ENCODE results near the gene GABBR2.

GABBR2 gene

DNA sequence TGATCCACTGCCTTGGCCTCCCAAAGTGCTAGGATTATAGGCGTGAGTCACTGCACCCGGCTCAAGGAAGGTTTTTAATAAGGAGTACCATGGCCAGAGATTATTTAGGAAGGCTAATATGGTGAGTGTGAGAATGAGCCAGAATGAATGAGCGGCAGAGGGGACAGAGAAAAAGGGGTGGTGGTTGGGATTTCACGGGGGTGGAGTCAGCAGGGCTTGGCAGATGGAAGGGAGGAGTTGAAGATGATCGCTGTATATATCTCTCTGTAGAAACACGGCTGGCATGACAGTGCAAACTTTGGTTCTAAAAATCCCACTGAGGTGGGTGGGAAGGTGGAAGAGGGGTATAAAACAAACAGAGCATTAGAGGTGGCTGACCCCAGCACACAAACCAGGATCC lies 276.6 kb downstream of the GABBR2 start:
- no peaks in the 10 kb centered on the region for H3K79me2 ChIP-seq (ENCODE audit: low read length)
- no peaks in the 10 kb centered on the region for H3K4me1 ChIP-seq (ENCODE audit: low read length)
- no peaks in the 10 kb centered on the region for H3K9me2 ChIP-seq (replicated peaks; ENCODE audit: insufficient read depth, low read length)
- H3K9ac ChIP-seq (ENCODE audit: low read length) = no peak overlapping the region
- no peaks in the 10 kb centered on the region for H3F3A ChIP-seq (ENCODE audit: insufficient read depth, low read length)
- no peaks in the 10 kb centered on the region for H3K27me3 ChIP-seq (replicated peaks; ENCODE audit: insufficient read depth, low read length)
- H3K9me3 ChIP-seq (replicated peaks; ENCODE audit: insufficient read depth, low read length) = no peaks in the 10 kb centered on the region
- H2AFZ ChIP-seq (ENCODE audit: low read length) = no peak overlapping the region
- H3K36me3 ChIP-seq (replicated peaks; ENCODE audit: insufficient read depth, low read length) = no peaks in the 10 kb centered on the region
- H3K4me2 ChIP-seq (ENCODE audit: low read depth, low read length) = no peak overlapping the region
- no peak overlapping the region for H3K4me3 ChIP-seq (ENCODE audit: low read length)
- no peak for DNase-seq
- TF ChIP-seq EZH2phosphoT487 (IDR thresholded peaks at IDR 0.05; ENCODE audit: low read length) (no peak), EZH2 (optimal IDR thresholded peaks at IDR 0.05; ENCODE audit: low read depth, low read length) (no peak)
- TF ChIP-seq, protein P1, sequence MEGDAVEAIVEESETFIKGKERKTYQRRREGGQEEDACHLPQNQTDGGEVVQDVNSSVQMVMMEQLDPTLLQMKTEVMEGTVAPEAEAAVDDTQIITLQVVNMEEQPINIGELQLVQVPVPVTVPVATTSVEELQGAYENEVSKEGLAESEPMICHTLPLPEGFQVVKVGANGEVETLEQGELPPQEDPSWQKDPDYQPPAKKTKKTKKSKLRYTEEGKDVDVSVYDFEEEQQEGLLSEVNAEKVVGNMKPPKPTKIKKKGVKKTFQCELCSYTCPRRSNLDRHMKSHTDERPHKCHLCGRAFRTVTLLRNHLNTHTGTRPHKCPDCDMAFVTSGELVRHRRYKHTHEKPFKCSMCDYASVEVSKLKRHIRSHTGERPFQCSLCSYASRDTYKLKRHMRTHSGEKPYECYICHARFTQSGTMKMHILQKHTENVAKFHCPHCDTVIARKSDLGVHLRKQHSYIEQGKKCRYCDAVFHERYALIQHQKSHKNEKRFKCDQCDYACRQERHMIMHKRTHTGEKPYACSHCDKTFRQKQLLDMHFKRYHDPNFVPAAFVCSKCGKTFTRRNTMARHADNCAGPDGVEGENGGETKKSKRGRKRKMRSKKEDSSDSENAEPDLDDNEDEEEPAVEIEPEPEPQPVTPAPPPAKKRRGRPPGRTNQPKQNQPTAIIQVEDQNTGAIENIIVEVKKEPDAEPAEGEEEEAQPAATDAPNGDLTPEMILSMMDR (IDR thresholded peaks at IDR 0.05; ENCODE audit: low read length) = no peak
- no peaks in the 10 kb centered on the region for H4K20me1 ChIP-seq (ENCODE audit: insufficient read depth, low read length)
- H3K27ac ChIP-seq (ENCODE audit: low read length) = no peak overlapping the region

DNA sequence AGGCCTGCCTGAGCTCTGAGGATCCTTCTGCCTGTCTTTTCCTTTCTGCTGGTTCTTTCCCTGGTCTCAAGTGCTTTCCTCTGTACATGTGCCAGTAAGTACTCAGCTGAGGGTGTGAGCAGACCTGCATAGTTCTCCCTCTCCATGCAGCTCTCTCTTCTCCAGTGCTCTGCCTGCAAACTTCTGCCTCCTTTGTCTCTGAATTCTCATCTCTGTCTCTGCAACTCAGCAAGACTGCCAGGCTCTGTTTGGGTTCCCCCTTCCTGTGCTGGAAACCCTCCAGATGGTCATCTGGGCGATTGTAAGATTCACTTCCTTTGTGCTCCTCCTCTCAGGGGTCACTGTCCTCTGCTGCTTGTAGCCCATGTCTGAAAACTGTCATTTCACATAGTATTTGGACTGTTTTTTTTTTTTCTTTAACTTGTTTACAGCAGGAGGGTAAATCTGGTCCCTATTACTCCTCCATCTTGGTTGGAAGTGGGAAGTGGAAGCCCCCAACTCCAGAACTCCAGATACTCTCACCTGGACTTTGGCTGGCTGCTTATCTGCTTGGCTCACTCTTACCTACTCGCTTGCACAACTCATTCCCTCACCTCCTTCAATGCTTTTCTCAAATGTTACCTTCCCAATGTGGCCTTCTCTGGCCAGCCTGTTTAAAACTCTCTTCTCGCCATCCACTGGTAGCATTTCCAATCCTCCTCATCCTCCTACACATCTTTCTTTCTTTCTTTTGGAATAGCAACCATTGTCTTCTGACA lies 278.0 kb downstream of the GABBR2 start:
- no peak for DNase-seq
- Histone ChIP-seq H3K79me2 (ENCODE audit: low read length) (no peaks in the 10 kb centered on the region), H4K20me1 (ENCODE audit: insufficient read depth, low read length) (no peaks in the 10 kb centered on the region), H3K27ac (ENCODE audit: low read length) (no peak overlapping the region), H3K36me3 (replicated peaks; ENCODE audit: insufficient read depth, low read length) (no peaks in the 10 kb centered on the region), H3K9me3 (replicated peaks; ENCODE audit: insufficient read depth, low read length) (no peaks in the 10 kb centered on the region), H3K9ac (ENCODE audit: low read length) (no peak overlapping the region), H3K4me3 (ENCODE audit: low read length) (no peak overlapping the region), H3K4me1 (ENCODE audit: low read length) (no peaks in the 10 kb centered on the region), H3K9me2 (replicated peaks; ENCODE audit: insufficient read depth, low read length) (no peaks in the 10 kb centered on the region), H3K4me2 (ENCODE audit: low read depth, low read length) (no peak overlapping the region), H2AFZ (ENCODE audit: low read length) (no peak overlapping the region), H3K27me3 (replicated peaks; ENCODE audit: insufficient read depth, low read length) (no peaks in the 10 kb centered on the region), H3F3A (ENCODE audit: insufficient read depth, low read length) (no peaks in the 10 kb centered on the region)
- no peak for TF ChIP-seq EZH2phosphoT487 (IDR thresholded peaks at IDR 0.05; ENCODE audit: low read length)
- no peak for TF ChIP-seq EZH2 (optimal IDR thresholded peaks at IDR 0.05; ENCODE audit: low read depth, low read length)
- TF ChIP-seq, protein P1 (IDR thresholded peaks at IDR 0.05; ENCODE audit: low read length) = no peak

DNA sequence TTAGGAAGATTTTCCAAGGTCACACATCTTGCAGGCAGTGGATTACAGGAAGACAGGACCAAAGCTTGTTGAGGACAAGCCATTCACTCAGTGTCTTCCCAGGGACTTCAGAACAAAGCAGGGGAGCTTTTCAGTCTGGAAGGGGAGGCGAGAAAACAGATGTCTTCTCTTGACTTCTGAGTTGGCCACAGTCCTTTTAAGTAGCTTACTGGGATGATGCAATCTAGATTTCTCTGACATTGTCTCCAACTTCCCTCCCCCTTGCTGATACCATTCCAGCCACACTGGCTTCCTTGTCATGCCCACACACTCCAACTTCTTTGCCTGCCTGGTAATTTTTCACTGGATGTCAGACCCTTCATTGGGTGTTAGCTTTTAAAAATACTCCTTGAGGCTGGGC lies 279.1 kb downstream of the GABBR2 start:
- H2AFZ ChIP-seq (ENCODE audit: low read length) = no peak overlapping the region
- H3K4me1 ChIP-seq (ENCODE audit: low read length) = no peaks in the 10 kb centered on the region
- no peak overlapping the region for H3K9ac ChIP-seq (ENCODE audit: low read length)
- DNase-seq = no peak
- no peaks in the 10 kb centered on the region for H3K9me2 ChIP-seq (replicated peaks; ENCODE audit: insufficient read depth, low read length)
- no peaks in the 10 kb centered on the region for H3F3A ChIP-seq (ENCODE audit: insufficient read depth, low read length)
- H3K4me2 ChIP-seq (ENCODE audit: low read depth, low read length) = no peak overlapping the region
- H3K9me3 ChIP-seq (replicated peaks; ENCODE audit: insufficient read depth, low read length) = no peaks in the 10 kb centered on the region
- no peak overlapping the region for H3K4me3 ChIP-seq (ENCODE audit: low read length)
- no peaks in the 10 kb centered on the region for H4K20me1 ChIP-seq (ENCODE audit: insufficient read depth, low read length)
- no peak for TF ChIP-seq EZH2phosphoT487 (IDR thresholded peaks at IDR 0.05; ENCODE audit: low read length)
- TF ChIP-seq EZH2 (optimal IDR thresholded peaks at IDR 0.05; ENCODE audit: low read depth, low read length) = no peak
- TF ChIP-seq, protein P1 (IDR thresholded peaks at IDR 0.05; ENCODE audit: low read length) = no peak
- no peaks in the 10 kb centered on the region for H3K79me2 ChIP-seq (ENCODE audit: low read length)
- no peaks in the 10 kb centered on the region for H3K27me3 ChIP-seq (replicated peaks; ENCODE audit: insufficient read depth, low read length)
- H3K27ac ChIP-seq (ENCODE audit: low read length) = no peak overlapping the region
- H3K36me3 ChIP-seq (replicated peaks; ENCODE audit: insufficient read depth, low read length) = no peaks in the 10 kb centered on the region

Data from MM.1S (cell line).